Immature natural killer cell (primary cell): Measurements from ENCODE around the gene SRP68. TPM values are rescaled to one million over a fixed set of nuclear protein-coding genes. Genes with fewer than 3 reads are reported as not detected.

Source experiments
- polyA plus RNA-seq, 3 donors: library from polyadenylated mRNA; unstranded; fragments of 300-500 nt; fragmentation: Illumina TruSeq; gene quantifications; one replicate each; pipeline ENCODE4 v1.2.3, GENCODE V29; 2021

SRP68 gene
- polyA plus RNA-seq, 3 donors from 2014 or later = 30.1 to 62.6 (median 61.0) TPM

Other genes with a start within 250 kb of the SRP68 start
- 100 to 1,000 TPM in 1 of 3 donors, 10 to 100 TPM in 2; 53.1 to 124 (median 57.5) TPM for gene UNC13D, start 228.1 kb downstream of the SRP68 start, polyA plus RNA-seq
- 10 to 100 TPM; 51.2 to 85.8 (median 69.1) TPM for gene WBP2, start 217.2 kb downstream of the SRP68 start, polyA plus RNA-seq
- gene TRIM47, start 193.9 kb downstream of the SRP68 start, polyA plus RNA-seq = 1 to 10 TPM; 3.2 to 4.0 (median 3.9) TPM
- 10 to 100 TPM in 2 of 3 donors, 1 to 10 TPM in 1; 5.4 to 27.1 (median 18.7) TPM for gene TRIM65, start 175.6 kb downstream of the SRP68 start, polyA plus RNA-seq
- 10 to 100 TPM; 55.9 to 67.5 (median 64.0) TPM for gene MRPL38, start 167.6 kb downstream of the SRP68 start, polyA plus RNA-seq
- gene FBF1, start 131.5 kb downstream of the SRP68 start, polyA plus RNA-seq = 1 to 10 TPM in 2 of 3 donors, not detected in 1; 1.6 to 7.6 TPM
- 10 to 100 TPM; 16.1 to 23.9 (median 19.1) TPM for gene ACOX1, start 93.4 kb downstream of the SRP68 start, polyA plus RNA-seq
- gene TEN1, start 93.3 kb downstream of the SRP68 start, polyA plus RNA-seq = 10 to 100 TPM; 40.2 to 53.0 (median 43.7) TPM
- gene CDK3, start 71.7 kb downstream of the SRP68 start, polyA plus RNA-seq = 1 to 10 TPM in 2 of 3 donors, not detected in 1; 1.0 to 1.1 TPM
- gene EVPL, start 45.2 kb downstream of the SRP68 start, polyA plus RNA-seq = not detected
- under 1 TPM in 1 of 3 donors, not detected in 2; 0.18 TPM for gene GALR2, start 2.3 kb upstream of the SRP68 start, polyA plus RNA-seq
- under 1 TPM in 2 of 3 donors, not detected in 1; 0.59 to 0.60 TPM for gene ZACN, start 6.7 kb upstream of the SRP68 start, polyA plus RNA-seq
- gene EXOC7, start 31.3 kb upstream of the SRP68 start, polyA plus RNA-seq = 10 to 100 TPM; 37.2 to 78.9 (median 56.9) TPM
- not detected for gene FOXJ1, start 68.7 kb upstream of the SRP68 start, polyA plus RNA-seq
- gene RNF157, start 168.0 kb upstream of the SRP68 start, polyA plus RNA-seq = 1 to 10 TPM in 2 of 3 donors, under 1 TPM in 1; 0.69 to 3.0 (median 1.2) TPM
- gene UBALD2, start 192.8 kb upstream of the SRP68 start, polyA plus RNA-seq = 1 to 10 TPM; 1.5 to 4.5 (median 3.9) TPM
- under 1 TPM in 1 of 3 donors, not detected in 2; 0.28 TPM for gene QRICH2, start 235.8 kb upstream of the SRP68 start, polyA plus RNA-seq